Fibroblast of mammary gland (primary cell): ENCODE measurements around the gene ADGRG7.

Experiments used
- DNase-seq: peaks from one replicate; pipeline ENCODE4 v3.0.0-alpha.2; 2010; ENCODE audit warnings: low read depth
- H3K4me3 ChIP-seq: 2 replicates; pipeline ENCODE4 v1.5.1; 2011; ENCODE audit warnings: low read depth, mild to moderate bottlenecking, low read length, moderate library complexity; ENCODE audit not compliant: control insufficient read depth
- TF ChIP-seq, protein P1 (sequence below): conservative IDR thresholded peaks from 2 replicates; pipeline ENCODE4 v1.5.1; 2011; ENCODE audit warnings: low read depth, low read length, inconsistent platforms; ENCODE audit not compliant: control insufficient read depth, insufficient read depth

ADGRG7 gene

DNA sequence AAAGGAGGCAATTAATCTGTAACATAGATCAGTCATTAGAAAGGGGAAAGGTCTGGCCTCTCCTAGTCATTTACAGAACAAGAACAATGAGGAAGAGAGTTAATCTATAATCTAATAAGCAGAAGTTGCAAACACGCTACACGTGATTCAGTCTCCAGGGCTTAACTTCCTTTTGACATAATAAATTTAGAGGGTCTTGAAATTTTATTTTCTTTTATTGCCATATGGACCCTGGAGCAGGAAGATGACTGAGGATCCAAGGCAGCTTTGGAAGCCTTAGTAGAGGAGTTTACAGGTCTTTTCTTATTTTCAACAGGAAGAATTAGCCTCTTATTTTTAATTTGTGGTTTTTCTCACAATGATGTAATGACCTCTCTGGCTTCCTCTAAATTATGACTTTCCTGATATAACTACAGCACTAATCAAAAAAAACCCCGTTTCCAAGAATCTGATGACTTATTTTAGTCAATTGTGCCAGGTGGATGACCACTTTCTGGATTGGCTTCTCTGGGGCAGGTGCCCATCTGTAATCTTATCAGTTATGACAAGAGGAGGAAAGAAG lies 32.2 kb downstream of the ADGRG7 start:
- DNase-seq: no peak
- TF ChIP-seq, protein P1, sequence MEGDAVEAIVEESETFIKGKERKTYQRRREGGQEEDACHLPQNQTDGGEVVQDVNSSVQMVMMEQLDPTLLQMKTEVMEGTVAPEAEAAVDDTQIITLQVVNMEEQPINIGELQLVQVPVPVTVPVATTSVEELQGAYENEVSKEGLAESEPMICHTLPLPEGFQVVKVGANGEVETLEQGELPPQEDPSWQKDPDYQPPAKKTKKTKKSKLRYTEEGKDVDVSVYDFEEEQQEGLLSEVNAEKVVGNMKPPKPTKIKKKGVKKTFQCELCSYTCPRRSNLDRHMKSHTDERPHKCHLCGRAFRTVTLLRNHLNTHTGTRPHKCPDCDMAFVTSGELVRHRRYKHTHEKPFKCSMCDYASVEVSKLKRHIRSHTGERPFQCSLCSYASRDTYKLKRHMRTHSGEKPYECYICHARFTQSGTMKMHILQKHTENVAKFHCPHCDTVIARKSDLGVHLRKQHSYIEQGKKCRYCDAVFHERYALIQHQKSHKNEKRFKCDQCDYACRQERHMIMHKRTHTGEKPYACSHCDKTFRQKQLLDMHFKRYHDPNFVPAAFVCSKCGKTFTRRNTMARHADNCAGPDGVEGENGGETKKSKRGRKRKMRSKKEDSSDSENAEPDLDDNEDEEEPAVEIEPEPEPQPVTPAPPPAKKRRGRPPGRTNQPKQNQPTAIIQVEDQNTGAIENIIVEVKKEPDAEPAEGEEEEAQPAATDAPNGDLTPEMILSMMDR: no peak
- no peak overlapping the region for H3K4me3 ChIP-seq

DNA sequence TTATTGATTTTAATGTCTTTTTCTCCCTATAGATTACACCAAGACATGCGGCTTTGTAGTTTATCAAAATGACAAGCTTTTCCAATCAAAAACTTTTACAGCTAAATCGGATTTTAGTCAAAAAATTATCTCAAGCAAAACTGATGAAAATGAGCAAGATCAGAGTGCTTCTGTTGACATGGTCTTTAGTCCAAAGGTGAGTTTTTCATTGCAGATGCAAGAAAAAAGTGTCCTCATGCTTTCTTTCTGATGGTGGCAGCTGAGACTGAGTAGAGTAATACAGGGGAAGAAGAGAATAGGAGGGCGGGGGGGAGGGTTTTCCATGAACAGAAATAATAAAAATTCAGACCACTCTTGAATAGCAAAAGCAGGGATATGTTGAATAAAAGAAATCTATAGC lies 36.5 kb downstream of the ADGRG7 start:
- no peak for DNase-seq
- TF ChIP-seq, protein P1: no peak
- no peak overlapping the region for H3K4me3 ChIP-seq

DNA sequence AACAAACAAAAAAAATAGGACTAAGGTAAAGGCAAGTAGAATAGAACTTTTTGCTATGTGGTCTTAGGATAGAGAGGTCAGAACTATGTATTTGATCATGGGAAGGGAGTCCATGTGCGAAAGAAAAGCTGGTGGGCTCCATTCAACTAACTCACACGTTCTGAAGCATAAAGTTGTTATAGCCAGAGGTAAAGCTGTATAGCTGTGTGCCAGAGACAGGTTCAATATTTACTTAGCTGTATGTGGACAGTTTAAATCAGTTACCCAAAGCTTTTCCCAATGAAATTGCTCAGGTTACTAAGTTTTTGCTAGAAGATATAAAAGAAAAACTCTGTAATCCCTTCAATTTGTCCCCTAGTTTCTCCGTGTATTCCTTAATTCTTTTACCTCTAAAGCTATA lies 37.8 kb downstream of the ADGRG7 start:
- TF ChIP-seq, protein P1: no peak

DNA sequence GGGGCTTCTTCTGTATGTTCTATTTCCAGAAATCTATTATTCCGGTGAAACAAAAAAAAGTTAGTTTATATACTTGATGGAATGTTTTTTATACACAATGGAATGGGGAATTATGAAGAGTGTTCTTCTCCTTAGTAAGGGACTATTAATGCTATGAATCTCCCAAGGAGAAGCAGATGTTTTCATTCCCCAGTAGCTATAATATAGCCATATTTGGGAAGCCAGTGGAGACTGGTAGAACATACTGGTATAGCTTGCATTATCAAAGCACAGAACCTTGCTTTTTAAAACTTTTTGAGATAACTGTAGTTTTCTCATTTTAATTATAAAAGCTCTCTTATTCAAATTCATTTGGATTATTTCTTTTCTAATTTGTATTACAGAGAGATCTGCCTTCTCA lies 38.3 kb downstream of the ADGRG7 start:
- H3K4me3 ChIP-seq: no peak overlapping the region
- no peak for DNase-seq
- TF ChIP-seq, protein P1: no peak

More for the DNA sequence above, 37.8 kb downstream of the ADGRG7 start:
- no peak overlapping the region for H3K4me3 ChIP-seq
- DNase-seq: no peak

DNA sequence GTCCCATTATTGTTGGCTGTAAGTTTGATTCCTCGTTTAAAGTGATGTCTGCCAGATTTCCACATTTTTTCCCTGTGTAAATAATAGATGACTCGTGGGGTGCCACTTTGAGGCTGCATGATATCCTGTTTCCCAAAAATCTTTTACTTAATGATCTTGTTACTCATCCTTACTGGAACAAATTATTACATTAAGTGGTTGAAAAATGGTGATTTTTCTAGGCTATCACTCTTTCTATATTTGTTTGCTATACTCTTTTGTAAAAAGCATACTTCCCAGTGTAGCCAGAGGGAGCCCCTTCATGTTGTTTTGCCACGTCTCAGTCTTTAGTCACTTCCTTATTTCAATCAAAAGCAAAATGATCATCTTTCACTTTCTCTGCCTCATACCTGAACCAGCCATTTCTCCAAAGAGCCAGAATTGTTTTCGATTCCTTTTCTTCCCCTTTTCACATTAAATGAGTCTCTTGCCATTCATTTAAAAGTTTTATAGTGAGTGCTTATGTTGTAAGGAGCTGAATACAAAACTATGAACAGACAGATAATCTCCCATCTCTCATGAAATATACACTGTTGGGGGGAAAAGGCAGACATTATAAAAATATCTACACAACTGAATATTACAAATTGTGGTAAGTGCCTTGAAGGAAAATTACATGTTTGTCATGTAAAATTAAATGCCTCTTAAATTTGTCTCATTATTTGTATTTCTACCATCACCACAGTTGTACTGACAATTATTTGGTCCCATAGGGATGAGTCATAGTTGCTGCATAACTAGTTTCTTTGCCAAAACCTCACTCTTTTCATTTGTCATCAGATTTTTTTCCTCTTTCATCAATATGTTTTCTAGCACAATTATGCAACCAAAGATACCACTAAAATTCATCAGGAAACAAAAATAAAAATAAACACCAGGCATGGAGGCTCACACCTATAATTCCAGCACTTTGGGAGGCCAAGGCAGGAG lies 41.5 kb downstream of the ADGRG7 start:
- TF ChIP-seq, protein P1: peak; percentile 38
- DNase-seq: peak; percentile 88
- peak overlapping the region; percentile 22 for H3K4me3 ChIP-seq

DNA sequence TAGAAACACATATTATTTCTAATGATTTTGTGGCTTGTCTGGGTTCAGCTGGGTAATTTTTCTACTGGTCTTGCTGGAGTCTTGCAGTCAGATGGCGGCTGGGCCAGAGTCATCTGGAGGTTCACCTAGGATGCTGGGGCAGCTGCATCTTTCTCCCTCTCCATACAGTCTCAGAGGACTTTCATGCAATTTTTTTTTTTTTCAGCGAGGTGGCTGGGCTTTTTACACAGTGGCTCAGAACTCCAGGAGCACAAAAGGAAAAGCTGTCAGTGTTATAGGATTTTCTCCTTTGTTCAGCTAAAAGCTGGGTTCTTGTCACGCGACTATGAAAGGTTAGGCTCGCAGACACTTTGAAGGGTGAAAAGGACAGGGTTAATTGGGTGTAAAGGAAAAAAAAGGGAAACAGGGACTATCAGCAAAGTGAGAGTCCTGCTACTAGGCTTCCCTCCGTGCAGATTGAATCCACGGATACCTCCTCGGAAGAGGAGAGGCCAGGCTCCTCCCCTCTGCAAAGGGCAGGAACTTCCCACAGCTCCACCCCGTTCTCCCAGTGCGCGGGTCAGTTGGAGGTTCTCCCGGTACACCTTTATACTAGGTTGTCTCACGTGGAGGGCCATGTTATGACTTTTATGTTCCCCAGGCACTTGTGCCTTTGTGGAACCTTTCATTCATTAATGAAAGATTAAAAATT lies 44.3 kb downstream of the ADGRG7 start:
- H3K4me3 ChIP-seq: no peak overlapping the region
- TF ChIP-seq, protein P1: no peak
- DNase-seq: no peak
